Stimulated activated CD8-positive, alpha-beta memory T cell treated with anti-CD3 and anti-CD28 coated beads, Interleukin-15, amount 100 ng/mL, for 4 hours (primary cell): ENCODE measurements around the gene AP1S3.
"Not testable (repeated sequence)": the region's sequence is repeated elsewhere in the genome, so short reads cannot be mapped to it uniquely, and the experiment has no call there.

ENCODE experiments used
- DNase-seq, 2 donors: peaks; one replicate each; pipeline ENCODE4 v3.0.0-alpha.2; 2020; ENCODE audit warnings: low read depth in 2 of 2

The AP1S3 gene

DNA sequence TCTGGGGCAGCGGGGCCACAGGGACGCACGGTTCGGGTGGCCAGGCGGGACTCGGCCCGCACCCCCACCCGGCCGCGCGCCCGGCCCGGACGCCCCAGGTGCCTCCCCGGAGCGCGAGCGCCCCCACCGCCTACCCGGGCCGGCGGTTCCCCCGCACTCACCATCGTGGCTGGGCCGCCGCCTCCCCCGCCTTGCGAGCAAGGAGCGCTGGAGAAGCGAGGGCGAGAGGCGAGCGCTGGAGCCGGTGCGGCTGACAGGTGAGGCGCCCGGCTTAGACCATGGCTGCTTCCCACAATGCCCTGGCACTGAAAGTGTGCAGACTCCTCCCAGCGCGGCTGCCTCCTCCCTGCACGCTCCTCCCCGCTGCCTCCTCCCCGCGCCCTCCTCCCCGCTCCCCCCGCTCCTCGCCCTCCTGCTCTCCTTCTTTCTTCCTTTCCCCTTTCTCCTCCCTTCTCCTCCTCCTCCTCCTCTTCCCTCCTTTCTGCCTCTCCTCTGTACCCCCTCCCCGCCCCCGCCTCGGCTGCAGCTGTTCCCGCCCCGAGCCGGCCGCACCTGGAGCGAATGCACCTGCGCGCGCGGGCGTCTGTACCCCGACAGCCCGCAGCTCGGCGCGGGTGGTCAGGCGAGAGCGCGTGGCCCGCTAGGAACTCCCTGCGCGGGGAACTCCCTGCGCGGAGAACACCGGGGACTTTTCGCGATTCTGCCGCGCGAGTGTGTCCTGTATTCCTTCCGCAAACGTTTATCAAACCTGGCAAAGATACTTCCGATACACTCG, at the start of gene AP1S3:
AP1S3 (minus strand) TSS at position 296 of the 775 bp plus-strand sequence; CDS start at position 164, 132 bp downstream.
- peak; percentile 45 to 49 for DNase-seq

DNA sequence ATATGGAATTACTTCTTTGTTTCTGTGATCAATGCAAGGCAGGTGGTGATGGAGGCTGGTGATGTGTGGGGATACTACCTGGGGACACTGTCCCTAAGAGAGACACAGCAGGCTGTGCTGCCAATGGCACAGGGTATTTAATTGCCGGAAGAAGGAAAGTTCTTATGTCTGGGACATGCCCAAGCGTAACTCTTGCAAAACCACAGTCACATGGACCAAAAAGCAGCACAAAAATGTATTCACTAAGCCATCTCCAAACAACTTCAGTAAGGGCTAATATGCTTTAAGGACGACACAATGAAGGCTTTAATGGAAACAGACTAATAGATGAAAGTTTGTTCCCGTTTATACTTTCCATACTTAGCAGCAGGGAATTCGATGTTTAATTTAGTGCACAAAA, 49.7 kb upstream of the AP1S3 start:
- DNase-seq = no peak

DNA sequence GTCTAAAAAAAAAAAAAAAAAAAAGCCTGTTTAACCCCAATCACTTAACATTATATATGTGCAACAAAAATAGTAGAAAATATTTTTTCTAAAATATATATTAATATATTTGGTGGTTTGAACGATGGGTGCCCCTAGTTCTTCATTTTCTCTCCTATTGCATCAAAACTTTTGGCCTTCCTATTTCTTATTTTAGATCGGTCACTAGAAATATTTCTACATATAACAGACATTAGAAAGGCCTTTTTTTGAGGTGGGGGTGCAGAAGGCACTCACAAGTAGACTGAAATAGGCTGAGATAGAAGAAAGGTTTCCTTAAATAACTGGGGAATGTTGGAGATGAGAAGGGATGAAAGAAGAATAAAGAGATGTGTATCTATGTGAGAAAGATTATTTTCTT, 49.3 kb upstream of the AP1S3 start:
- DNase-seq = no peak

DNA sequence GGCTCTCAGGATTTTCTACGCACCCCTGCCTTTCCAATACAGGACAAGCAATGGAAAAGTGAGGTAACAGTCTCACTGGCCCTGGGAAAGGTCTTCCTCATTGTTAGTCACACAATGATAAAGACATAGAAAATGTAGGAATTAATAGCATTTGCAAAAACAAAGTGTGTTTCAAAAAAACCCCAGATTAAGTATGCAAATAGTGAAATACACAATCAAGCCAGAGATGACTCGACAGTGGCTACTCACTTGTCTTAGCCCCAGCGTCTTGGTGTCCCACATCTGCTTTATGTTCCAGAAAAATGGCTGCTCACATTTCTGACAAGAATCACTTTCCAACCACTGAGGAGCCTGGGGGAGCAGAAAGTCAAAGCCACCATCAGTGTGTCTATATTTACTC, 47.0 kb upstream of the AP1S3 start:
- no peak for DNase-seq

DNA sequence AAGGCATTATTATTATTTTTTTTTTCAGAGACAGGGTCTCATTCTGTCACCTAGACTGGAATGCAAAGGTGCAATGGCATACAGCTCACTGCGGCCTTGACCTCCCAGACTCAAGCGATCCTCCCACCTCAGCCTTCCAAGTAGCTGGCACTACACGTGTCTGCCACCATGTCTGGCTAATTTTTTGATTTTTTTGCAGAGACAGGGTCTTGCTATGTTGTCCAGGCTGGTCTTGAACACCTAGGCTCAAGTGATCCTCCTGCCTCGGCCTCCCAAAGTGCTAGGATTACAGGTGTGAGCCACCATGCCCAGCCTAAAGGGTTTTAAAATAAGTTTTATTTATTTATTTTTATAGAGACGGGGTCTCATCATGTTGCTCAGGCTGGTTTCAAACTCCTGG, 45.3 kb upstream of the AP1S3 start:
- DNase-seq = no peak

DNA sequence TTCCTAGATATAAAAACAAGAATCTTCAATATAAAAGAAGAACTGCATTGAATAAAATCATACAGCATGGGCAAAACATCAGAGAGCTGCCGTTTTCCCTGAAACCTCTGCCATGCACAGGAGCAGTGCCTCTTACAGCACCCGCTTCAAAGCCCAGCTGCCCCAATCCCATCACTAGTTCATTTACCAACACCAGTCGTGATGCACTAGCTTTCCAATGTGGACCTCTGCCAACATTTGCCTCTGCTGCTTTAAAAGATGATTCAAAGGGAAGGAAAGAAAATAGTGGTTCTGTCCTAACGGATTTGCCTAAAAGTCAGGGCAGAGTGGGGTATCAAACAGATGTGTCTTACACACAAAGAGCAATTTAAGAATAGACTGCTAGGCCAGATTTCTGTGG, 43.4 kb upstream of the AP1S3 start:
- DNase-seq = no peak

DNA sequence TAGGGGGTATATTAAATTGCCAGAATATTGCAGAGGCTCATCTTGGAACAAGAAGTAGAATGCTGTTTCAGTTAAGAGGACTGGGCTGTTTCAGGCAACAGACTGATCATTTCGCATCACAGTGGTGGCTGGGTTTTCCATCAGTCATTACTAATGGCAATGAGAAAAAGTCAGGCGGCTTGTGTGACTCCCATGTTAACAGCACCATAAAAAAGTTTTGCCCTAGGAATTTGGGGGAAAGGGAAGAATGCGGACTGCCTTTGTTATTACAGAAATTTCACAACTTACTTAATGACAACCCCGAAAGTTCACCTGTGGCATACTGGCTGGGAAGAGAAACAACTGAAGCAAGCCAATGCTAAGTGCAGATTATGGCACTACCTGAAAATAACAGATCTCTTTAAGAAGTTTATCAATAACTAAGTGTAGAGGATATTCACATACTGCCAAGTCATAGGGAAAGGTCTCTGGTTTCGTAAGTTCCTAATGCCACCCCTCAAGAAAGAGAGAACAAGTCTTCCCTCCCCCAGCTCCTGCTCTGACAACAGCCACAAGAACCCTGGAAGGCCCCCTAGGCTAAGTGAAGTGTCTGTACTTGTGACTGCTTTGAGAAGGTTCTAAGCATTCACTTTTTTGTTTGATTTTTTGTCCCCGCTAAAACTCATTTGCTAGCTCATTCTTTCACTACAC, 40.5 kb upstream of the AP1S3 start:
- DNase-seq = no peak

DNA sequence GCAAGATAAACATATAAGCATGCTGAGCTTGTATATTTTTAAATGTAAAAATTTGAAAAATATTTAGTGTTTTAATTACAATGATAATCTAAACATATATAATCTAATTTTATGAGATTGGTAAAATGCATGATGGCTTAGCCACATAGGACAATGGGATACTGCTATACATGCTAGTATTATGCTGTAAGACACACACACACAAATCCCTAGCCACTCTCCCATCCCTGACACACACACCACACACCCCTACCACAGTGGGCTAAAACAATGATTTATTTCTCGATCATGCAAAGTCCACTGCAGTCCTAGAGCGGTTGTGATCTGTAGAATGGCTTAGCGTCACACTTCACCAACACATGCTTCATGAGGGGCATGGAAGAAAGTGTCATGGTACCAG, 36.3 kb upstream of the AP1S3 start:
- DNase-seq = no peak

DNA sequence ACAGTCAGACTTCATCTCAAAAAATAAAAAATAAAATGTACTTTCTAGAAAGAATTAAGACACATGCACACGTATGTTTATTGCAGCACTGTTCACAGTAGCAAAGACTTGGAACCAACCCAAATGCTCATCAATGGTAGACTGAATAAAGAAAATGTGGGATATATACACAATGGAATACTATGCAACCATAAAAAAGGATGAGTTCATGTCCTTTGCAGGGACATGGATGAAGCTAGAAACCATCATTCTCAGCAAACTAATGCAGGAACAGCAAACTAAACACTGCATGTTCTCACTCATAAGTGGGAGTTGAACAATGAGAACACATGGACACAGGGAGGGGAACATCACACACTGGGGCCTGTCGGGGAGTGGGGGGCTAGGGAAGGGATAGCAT, 35.4 kb upstream of the AP1S3 start:
- DNase-seq = not testable (repeated sequence)

DNA sequence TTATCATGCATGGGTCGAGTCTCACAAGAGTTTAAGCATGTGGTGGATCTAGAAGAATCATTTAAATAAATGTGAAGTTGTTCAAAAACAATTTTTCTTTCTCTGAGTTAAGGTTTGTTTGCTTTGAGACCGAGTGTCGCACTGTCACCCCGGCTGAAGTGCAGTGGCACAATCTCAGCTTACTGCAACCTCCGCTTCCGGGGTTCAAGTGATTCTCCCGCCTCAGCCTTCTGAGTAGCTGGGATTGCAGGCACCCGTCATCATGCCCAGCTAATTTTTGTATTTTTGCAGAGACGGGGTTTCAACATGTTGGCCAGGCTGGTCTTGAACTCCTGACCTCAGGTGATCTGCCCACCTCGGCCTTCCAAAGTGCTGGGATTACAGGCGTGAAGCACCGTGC, 34.3 kb upstream of the AP1S3 start:
- DNase-seq = not testable (repeated sequence)

DNA sequence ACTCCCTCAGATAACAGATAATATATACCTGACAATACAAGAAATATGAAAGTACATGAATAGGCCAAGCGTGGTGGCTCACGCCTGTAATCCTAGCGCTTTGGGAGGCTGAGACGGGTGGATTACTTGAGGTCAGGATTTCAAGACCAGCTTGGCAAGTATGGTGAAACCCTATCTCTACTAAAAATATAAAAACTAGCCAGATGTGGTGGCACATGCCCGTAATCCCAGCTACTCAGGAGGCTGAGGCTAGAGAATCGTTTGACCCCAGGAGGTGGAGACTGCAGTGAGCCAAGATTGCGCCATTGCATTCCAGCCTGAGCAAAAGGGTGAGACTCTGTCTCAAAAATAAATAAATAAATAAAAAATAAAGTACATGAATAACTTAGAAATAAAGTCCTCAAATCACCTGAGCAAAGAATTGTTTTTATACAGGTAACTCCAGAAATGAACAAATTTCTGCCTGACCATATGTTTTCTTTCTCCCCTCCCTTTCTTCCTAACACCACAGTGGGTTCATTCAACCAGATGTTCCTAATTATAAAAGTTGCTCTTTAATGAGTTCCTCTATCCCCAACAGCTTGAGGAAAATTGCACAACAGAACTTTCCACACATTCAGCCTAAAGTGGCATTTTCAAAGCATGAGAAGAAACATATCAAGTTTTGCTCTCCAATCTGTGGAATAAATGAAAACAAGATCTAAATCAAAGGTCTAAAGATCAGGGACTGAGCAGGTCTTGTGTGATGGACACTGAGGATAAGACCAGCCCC, 33.6 kb upstream of the AP1S3 start:
- DNase-seq = no peak

DNA sequence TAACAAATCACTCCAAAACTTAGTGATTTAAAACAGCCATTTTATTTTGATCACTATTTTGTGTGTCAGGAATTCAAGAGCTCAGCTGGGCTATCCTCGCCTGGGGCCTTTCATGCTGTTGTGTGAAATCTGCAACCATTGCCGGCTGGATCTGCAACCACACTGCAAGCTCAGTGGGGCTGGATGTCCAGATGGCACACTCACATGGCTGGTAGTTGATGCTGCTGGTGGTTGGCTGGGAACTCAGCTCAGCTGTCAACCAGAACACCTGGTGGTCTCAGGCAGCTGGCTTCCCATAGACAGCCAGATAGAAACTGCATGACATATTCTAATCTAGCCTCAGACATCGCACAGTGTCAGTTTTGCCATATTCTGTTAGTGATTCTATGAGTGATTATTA, 30.6 kb upstream of the AP1S3 start:
- DNase-seq = no peak

DNA sequence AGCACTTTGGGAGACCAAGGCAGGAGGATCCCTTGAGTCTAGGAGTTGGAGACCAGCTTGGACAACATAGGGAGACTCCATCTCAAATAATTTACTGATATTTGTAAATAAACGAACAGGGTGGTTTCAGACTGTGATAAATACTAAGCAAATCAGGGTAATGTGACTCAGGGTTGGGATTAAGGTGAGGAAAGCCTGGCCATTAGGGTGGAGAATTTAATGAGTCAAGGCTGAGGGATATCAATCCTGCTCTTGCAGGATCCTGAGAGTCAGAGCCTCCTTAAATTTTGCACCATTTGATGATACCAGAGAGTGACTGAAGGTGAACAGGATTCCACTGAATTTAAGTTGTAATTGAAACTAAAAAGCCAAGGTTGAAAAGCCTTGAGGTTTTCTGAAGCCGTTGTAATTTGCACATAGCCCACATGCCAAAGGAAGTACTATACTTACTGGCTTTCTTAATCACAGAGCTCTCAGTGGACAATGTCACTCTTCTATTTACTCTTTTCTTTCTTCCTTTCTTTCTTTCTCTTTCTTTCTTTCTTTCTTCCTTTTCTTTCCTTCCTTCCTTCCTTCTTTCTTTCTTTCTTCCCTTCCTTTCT, 28.6 kb upstream of the AP1S3 start:
- no peak for DNase-seq

DNA sequence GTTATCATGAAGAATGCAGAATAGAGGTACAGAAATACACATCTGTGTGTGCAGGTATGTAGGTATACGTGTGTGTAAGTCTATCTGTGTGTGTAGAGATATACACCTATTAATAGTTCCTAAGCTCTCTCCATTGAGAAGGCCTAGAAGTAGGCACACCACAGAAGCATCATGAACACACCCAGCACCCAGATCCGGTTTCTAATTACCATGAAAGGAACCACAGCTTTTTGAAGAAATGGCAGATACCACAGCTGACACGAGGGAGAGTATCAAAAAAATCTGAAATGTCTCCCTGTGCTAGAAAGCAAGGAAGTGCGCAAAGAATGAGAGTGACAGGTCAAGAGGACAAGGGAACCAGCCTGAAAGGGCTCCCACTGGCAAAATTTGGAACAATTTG, 27.7 kb upstream of the AP1S3 start:
- DNase-seq = no peak

DNA sequence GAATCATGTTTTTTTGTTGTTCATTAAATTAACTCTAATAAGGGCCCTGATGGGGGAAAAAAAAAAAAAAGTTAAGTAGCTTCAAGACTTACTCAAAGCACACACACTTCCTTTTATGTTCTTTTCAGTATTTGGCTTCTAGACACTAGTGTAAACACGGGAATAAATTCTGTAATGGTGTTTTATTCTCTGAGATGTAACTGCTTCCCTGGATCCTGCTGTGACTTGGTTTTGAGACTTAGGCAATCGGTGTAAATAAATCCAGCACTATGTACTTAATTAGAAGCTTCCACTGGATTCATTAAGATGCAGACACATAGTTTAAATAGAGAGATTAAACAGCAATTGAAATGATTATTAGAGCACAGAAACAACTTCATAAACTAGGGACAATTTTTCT, 26.1 kb upstream of the AP1S3 start:
- no peak for DNase-seq

DNA sequence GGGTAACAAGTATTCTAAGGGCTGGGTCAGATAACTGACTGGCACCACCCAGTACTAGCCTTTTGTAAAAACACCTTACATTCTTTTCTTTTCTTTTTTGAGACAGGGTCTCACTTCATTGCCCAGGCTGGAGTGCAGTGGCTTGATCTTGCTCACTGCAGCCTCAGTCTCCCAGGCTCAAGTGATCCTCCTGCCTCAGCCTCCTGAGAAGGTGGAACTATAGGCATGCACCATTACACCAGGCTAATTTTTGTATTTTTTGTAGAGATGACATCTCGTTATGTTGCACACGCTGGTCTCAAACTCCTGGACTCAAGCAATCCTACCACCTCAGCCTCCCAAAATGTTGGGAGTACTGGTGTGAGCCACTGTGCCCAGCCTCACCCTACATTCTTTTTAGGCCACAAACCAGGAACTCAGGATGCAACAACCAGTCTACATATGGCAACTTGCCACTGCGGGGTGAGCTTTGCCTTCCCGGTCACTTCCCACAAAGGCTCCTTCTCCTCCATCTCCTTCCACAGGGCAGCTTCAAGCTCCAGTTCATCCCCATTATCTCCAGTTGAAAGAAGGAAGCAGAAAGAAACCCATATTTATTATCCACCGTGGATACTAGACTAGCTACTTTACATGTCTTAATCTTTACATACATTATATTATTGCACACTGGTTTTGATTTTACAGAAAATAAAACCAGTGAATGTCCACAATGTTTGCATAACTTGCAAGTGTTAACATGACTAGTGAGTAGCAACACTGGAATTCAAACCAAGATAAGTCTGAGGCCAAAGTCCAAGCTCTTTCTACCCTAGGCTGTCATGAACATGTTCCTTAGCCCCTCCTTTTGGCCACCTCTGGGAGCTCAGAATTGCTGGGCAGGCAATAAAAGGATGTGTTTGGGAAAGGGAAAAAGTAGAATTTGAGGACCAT, 23.7 kb upstream of the AP1S3 start:
- DNase-seq = no peak

DNA sequence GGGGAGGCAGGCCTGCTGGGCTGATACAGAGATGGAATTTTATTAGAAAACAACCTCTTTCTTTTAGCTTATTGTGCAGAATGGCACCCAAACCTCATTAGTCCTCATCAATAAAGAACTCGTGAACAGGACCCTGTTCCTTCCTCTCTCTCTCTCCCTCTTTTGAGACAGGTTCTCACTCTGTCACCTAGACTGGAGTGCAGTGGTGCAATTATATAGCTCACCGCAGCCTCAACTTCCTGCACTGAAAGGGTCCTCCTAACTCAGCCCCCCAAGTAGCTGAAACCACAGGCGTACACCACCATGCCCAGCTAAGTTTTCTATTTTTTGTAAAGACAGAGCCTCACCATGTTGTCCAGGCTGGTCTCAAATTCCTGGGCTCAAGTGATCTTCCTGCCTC, 21.7 kb upstream of the AP1S3 start:
- DNase-seq = no peak

DNA sequence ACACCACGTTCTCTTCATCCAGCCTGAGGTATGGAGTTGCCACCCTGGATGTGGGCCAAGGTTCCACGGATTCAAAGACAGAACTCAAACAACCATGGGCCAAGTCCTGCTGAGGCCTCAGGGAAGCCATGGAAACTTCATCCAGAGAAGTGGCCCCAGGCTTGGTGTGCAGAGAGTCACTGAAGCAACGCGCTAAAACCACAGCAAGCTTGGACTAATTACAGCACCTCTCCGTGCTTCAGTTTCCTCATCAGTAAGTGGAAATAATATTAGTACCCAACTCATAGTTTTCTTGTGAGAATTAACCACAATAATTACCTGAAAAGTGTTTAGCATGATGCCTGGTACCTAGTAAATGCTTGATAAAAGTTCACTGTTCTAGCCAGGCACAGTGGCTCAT, 19.2 kb upstream of the AP1S3 start:
- no peak for DNase-seq

DNA sequence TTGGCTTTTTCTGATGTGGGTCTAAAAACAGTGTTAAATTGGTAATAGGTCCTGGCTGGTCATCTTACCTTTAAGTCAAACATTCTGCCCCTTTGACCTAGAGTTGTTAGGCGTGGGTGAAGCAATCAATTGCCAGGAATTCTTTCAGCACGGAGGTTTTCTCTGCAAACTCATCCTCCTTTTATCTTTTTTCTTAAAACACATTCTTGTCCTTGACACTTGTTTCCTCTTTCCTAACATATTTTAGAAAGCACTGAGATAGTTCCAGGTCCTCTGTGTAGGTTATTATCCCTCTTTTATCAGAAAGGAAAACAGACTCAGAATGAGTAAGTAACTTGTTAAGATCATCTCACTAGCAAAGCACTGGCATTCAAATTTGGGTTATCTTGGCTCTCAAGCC, 18.6 kb upstream of the AP1S3 start:
- DNase-seq = no peak

DNA sequence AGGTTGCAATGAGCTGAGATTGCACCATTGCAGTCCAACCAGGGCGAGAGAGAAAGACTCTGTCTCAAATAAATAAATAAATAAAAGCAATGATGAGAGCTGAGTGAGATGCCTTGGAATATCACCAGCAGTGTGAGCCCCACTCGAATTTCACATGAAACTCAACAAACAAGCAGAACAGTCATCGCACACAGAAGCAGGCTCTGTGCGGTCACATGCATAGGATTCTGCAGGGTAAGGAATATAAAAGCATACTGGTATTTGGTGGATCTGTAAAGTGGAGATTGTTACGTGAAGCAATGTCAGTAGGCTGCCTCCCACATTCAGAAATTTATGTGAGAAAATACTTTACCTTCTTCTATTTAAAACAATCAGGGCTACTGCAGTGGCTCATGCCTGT, 18.0 kb upstream of the AP1S3 start:
- DNase-seq = no peak

DNA sequence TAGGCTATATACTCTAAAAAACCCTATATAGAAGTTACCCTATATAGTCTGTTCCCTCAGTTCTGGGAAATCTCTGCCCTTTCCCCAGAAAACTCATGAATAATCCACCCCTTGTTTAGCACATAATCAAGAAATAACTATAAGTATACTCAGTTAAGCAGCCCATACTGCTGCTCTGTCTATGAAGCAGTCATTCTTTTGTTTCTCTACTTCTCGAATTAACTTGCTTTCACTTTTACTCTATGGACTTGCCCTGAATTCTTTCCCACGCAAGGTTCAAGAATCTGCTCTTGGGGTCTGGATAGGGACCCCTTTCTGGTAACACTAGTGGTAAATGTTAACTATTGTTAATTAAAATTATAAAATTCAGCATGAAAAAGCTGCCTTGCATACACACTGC, 17.4 kb upstream of the AP1S3 start:
- no peak for DNase-seq
